ENCODE measurements around the gene SPDYE17.
"Not testable (repeated sequence)": the region's sequence is repeated elsewhere in the genome, so short reads cannot be mapped to it uniquely, and the experiment has no call there.

Gene SPDYE17, protein sequence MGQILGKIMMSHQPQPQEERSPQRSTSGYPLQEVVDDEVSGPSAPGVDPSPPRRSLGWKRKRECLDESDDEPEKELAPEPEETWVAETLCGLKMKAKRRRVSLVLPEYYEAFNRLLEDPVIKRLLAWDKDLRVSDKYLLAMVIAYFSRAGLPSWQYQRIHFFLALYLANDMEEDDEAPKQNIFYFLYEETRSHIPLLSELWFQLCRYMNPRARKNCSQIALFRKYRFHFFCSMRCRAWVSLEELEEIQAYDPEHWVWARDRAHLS

DNA sequence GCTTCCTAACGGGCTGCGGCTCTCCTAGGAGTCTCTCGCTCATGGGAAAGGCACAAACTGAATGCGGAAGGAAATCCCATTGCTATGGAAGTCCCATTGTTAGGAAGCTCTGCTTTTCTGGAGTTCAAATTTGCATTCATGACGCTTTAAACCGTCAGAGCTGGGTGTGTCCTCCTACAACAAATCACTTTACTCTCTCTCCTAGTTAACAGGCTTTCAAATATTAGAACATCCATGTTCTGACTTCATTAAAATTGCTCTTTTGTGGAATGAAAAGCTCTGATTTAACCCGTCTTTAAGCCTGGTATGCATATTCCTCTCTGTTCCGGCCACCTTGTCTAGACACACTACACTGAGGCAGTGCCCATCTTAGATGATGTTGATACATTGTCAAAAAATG lies at the start of gene SPDYE17:
SPDYE17 (minus strand) TSS at position 101 of the 400 bp plus-strand sequence. CDS start 1,791 bp downstream, outside the sequence.
- not testable (repeated sequence) for H3K4me3 ChIP-seq (ENCODE audit: low read depth, low read length)

DNA sequence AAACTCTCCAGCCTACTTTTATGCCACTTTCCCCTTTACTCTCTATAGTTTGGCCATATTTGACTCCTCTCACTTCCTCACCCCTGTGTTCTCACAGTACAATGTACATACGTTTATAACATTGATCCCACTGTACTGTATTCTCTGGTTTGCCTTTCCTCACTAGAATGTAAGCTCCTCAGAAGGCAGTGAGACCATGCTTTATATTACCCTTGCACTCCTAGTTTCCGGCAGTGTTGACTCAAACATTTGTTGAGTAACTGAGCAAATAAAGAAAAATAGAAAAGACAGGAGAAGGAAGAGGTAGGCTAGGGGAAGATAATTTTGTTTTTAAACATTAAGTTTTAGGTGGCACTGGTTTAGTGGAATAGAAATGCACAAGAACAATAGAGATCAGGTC lies 48.1 kb upstream of the SPDYE17 start:
- H3K4me3 ChIP-seq (ENCODE audit: low read depth, low read length): not testable (repeated sequence)

DNA sequence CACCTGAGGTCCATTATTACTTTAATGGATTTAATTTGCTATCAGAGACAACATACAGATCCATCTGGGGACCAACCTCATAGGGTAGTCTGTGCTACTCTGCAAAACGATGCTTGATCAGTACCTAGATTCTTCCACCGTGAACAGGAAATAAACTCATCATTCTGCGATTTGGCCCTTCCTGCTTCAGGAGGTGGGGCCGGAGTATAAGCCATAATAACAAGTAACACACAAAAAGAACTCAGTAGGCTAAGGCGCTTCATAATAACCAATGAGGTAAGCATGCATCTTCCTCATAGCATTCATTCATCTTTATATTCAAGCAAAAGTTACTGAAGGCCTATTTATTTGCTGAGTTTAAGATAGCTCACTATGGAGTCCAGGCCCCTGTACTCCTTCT lies 47.5 kb upstream of the SPDYE17 start:
- not testable (repeated sequence) for H3K4me3 ChIP-seq (ENCODE audit: low read depth, low read length)

DNA sequence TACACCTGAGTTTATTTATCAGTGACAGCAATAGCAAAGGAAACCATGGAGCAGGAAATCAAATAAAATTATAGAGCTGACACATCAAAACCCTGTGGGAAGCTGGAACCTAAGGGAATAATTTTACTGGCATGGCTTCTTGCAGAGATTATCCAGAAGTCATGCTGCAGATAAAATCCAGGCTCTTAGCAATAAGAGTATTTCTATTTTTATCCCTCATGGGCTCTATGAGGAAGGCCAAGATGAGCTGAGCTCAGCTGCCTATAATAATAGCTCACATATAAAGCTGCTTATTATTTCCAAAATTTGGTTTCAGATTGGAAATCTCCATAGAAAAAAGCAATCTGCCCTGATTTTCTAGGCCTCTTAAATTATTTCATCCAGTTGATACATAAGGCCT lies 47.0 kb upstream of the SPDYE17 start:
- H3K4me3 ChIP-seq (ENCODE audit: low read depth, low read length): not testable (repeated sequence)

DNA sequence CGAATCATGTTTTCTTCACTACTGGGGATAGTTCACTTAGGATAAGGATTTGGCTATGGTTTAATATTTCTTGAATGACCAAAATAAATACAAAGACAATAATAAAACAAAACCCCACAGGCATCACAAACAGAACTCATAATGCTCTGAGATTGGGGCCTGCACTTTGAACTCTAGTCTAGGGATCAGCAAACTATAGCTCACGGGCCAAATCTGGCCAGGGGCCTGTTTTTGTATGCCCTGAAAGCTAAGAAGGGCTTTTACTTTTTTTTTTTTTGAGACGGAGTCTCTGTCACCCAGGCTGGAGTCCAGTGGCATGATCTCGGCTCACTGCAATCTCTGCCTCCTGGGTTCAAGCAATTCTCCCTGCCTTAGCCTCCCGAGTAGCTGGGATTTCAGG lies 44.9 kb upstream of the SPDYE17 start:
- H3K4me3 ChIP-seq (ENCODE audit: low read depth, low read length): not testable (repeated sequence)

DNA sequence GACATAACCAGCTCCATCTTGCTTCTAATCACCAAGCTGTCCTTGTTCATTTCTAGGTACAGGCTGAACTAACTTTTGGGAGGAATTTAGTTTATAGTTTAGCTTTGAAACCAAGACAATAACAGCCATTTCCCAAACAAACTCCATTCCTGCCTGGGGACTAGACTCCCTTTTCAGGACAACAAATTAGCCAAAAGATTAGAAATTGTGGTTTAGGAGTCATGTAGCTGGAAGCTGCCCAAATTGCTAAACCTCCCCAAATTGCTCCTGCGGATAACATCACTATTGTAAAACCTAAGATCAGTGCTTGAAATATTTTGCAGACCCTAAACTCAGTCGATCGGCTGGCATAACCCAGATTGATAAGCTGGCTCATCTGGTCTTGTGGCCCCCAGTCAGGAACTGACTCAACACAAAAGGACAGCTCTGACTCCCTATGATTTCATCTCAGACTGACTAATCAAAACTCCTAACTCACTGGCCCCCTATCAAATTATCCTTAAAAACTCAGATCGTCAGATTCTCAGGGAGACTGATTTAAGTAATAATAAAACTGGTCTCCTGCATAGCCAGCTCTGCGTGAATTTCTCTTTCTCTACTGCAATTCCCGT lies 42.7 kb upstream of the SPDYE17 start:
- not testable (repeated sequence) for H3K4me3 ChIP-seq (ENCODE audit: low read depth, low read length)

DNA sequence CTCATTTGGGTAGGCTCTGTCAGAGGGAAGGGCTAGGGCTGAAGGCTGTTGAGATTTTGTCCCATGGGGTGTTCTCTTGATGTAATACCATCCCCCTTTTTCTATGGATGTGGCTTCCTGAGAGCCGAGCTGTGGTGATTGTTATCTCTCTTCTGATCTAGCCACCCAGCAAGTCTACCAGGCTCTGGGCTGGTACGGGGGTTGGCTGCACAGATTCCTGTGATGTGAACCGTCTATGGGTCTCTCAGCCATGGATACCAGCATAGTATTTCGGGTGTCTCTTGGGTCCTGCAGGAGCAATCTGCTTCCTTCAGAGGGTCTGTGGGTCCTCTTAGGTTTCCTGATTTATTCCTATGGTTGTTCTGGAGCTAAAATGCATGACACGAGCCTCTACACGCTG lies 38.9 kb upstream of the SPDYE17 start:
- not testable (repeated sequence) for H3K4me3 ChIP-seq (ENCODE audit: low read depth, low read length)

DNA sequence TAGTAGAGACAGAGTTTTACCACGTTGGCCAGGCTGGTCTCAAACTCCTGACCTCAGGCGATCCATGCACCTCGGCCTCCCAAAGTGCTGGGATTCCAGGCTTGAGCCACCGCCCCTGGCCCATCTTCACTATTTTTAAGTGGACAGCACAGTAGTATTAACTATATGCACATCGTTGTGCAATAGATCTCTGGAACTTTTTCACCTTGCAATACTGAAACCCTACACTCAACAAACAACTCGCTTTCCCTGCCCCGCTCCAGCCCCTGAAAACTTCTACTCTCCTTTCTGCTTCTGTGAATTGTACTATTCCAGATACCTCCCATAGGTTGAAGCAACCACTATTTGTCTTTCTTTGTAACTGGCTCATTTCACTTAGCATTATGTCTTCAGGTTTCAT lies 33.7 kb upstream of the SPDYE17 start:
- H3K4me3 ChIP-seq (ENCODE audit: low read depth, low read length): not testable (repeated sequence)

DNA sequence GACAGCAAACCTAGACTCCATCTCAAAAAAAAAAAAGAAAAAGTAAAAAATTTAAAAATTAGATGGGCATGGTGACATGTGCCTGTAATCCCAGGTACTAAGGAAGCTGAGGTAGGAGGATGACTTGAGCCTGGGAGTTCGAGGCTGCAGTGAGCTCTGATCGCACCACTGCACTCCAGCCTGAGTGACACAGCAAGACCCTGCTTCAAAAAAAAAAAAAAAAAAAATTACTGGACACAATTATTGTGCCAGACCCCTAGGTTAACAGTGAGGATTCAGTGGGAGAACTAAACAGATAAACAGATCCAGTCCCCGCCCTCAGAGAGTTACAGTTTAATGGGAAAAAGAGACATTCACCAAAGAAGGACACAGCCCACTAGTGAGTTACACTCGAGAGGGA lies 31.6 kb upstream of the SPDYE17 start:
- not testable (repeated sequence) for H3K4me3 ChIP-seq (ENCODE audit: low read depth, low read length)

DNA sequence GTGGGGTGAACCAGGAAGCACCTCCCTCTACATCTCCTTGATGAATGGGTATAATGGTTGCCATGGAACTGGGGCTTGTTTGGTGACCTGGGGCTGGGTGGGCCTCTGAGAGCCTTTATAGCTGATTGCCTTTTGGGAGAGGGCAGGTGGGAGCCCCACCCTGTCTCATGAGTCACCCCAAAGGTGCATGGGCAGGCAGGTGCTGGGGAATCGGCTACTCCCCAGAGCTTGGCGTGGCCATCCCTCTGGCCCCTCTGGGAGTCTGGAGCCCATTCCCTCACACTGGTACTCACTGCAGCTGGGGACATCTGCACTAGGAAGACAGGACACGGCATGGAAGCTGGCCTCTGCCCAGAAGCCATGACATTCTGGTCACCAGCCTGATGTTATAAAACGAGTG lies 30.4 kb upstream of the SPDYE17 start, which contains the start of gene SPDYE18:
SPDYE18 (minus strand) TSS at position 2 of the 400 bp plus-strand sequence. CDS start 2,046 bp downstream, outside the sequence.
- not testable (repeated sequence) for H3K4me3 ChIP-seq (ENCODE audit: low read depth, low read length)

DNA sequence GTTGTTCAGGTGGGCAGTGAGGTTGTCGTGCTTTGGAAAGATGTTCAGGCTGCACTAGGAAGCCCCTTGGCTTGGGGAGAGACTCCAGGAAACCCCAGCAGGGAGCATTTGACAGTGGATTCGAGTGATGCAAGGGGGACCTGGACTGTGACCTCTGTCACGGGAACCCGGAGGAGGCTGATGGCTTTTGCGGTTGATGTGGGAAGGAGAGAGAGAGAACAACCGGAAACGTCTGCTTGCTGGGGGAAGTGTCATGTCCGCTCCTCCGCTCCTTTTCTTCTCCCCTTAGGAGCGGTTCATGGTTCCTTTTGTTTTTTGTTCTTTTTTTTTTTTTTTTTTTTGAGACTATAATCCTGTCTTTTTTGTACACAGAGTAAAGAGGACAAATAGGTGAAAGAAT lies 5.8 kb downstream of the SPDYE17 start:
- H3K4me3 ChIP-seq (ENCODE audit: low read depth, low read length): not testable (repeated sequence)

DNA sequence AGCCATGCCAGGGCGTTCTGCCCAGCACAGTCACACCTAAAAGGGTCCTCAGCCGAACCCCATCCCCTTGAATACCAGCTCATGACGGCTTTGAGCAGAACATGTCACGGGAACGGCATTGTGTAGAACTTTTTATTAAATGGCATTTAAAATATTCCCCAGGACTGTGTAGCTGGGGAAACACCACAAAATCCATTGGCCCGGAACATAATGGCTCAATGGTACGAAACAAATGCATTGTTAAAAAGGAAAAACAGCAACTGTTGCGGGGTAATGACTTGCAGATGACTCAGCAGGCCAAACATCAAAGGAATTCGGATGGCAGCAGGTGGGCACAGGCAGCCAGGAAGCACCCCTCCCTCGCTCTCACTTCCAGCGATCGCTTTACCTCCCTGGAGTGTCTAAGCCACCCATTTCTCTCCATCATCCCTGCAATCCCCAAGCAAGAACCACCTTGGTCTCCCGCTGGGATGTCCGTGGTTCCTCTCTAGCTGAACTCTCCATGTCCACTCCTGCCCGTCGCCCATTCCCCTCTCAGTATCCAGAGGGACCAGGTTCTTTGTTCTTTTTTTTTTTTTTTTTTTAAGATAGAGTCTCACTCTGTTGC lies 22.0 kb downstream of the SPDYE17 start:
- not testable (repeated sequence) for H3K4me3 ChIP-seq (ENCODE audit: low read depth, low read length)

DNA sequence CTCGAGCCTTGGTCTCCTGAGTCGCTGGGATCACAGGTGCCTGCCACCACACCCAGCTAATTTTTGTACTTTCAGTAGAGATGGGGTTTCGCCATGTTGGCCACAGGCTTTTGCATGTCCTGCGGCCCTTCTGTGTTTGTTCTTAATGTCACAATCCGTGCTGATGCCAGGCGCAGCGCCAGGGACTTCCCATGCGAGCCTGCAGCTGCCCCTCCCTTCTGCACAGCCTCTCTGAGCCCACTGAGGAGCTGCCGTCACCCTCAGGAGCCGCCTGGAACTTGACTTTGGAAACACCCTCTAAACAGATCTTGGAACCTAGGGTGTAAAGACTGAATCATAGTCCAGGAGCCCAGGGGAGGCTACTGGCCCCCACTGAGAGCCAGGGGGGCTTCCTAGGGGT lies 24.2 kb downstream of the SPDYE17 start:
- not testable (repeated sequence) for H3K4me3 ChIP-seq (ENCODE audit: low read depth, low read length)

DNA sequence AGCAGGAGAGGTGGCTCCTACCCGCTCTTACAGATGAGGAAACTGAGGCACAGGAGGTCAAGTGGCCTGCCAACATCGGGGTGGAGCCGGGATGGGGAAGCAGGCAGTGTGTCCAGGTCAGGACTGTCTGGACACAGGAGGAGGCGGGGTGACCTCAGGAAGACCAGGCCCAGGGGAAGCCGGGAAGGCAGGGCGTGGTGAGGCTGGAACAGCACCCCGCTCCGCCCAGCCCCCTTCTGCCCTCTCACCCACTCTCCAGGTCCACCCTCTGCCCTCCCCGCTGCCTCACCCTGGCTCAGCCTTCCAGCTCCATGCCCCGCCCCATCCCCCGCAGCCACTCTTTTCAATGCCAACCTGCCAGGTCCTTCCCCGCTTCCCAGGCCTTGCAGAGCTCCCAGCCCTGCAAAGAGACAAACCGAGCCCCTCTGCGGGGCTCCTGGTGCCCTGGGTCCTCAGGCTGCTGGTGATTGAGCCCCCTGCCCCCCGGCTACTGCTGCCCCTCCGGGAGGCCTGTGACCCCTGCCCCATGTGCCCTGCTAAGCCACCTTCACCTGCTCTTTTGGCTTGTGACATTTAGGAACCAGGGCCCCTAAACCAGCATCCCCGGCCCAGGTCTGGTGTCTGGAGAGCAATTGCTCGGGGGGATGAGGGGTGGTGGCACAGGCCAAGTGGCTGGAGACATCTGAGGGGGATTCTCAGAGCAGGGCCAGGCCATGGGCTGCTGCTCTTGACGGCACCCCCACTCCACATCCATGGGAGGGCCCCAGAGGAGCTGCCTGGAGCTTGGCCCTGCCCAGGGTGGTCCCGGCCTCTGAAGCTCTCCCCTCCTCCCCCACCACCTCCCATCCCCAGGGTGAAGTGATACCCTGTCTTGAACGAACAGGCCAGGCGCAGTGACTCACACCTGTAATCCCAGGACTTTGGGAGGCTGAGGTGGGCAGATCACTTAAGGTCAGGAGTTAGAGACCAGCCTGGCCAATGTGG lies 25.7 kb downstream of the SPDYE17 start:
- not testable (repeated sequence) for H3K4me3 ChIP-seq (ENCODE audit: low read depth, low read length)

DNA sequence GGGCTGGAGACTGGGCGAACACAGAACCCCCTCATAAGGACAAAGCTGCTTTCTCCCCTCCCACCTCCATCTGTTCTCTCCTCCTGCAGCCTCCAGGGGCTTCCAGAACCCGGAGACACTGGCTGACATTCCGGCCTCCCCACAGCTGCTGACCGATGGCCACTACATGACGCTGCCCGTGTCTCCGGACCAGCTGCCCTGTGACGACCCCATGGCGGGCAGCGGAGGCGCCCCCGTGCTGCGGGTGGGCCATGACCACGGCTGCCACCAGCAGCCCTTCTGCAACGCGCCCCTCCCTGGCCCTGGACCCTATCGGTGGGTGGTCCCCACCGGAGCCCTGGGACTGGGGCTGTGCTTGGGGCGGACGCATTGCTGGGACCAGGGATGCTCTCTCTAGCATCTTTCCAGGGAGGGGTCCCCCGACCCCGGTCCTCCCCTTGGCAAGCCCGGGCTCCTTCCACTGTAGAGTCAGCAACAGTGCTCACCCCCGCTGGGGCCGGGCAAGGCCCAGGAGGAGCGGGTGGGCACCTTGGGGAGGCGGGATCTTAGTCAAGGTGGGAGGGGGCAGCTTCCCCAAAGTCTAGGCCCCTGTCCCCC lies 26.6 kb downstream of the SPDYE17 start:
- H3K4me3 ChIP-seq (ENCODE audit: low read depth, low read length): not testable (repeated sequence)

DNA sequence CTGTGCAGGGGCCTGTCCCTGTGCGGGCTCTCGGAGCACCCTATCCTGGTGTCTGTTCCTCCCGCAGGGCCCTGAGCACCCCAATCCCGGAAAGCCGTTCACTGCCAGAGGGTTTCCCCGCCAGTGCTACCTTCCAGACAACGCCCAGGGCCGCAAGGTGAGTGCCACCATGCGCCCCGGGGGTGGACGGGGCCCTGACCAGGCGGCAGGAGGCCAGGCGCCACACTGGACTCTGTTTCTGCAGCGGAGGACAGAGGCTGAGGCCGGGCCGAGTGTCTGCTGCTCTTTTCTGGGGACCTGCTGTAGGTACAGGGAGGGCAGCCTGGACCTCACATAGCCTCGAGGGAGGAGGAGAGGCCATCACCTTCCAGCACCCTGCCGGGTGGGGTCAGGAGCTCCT lies 28.0 kb downstream of the SPDYE17 start:
- H3K4me3 ChIP-seq (ENCODE audit: low read depth, low read length): not testable (repeated sequence)

DNA sequence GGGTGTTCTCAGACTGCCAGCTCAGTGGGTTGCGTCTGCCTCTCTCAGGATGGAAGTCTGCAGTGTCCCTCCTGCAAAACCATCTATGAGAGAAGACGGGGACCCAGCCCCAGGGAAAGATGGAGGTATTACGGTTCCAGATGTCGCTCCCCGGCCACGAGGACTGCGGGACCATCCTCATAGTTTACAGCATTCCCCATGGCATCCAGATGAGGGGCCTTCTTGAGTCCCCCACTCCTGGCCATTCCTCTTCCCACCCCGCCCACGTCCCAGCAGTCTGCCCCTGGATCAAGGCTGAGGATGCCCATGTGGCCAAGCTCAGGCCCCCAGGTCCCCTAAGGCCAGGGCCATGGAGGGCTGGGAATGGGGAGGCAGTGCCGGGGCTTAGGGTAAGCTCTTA lies 28.9 kb downstream of the SPDYE17 start:
- not testable (repeated sequence) for H3K4me3 ChIP-seq (ENCODE audit: low read depth, low read length)

DNA sequence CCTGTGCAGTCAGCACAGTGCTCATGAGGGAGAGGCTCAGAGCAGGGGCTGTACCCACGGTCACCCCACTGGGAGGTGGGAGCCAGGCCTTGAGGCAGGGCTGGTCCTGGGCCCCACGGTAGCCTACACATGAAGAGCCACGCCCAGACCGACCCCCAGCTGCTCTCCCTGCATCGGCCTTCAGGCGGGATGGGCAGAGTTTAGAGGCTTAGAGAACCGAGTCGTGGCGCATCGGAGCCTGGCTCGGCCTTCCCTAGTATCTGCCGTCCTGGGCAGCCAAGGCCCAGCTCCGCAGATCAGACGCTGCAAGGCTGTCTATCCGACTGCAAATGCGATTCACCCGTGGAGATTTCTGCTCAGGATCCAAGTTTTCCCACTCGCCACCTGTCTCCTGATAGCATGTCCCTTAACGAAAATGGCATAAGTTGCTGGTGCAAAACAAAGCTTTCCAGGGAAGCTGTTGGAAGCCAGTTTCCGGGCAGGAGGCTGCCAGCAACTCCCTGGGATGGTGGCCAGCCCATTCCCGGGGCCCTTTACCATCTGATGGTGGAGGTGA lies 29.4 kb downstream of the SPDYE17 start:
- not testable (repeated sequence) for H3K4me3 ChIP-seq (ENCODE audit: low read depth, low read length)

DNA sequence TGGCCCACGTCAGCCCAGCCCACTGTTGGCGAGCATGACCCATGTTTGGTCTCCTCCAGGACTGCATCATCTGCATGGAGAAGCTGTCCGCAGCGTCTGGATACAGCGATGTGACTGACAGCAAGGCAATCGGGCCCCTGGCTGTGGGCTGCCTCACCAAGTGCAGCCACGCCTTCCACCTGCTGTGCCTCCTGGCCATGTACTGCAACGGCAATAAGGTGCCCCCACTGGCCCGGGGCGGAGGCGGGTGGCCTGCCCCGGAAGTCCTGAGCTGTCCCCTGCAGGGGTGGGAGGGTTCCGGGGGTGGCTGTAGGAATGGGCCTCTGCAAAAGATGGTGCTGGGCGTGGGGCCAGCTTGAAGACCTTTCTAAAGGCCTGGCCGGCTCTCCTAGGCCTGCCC lies 30.1 kb downstream of the SPDYE17 start:
- H3K4me3 ChIP-seq (ENCODE audit: low read depth, low read length): not testable (repeated sequence)

DNA sequence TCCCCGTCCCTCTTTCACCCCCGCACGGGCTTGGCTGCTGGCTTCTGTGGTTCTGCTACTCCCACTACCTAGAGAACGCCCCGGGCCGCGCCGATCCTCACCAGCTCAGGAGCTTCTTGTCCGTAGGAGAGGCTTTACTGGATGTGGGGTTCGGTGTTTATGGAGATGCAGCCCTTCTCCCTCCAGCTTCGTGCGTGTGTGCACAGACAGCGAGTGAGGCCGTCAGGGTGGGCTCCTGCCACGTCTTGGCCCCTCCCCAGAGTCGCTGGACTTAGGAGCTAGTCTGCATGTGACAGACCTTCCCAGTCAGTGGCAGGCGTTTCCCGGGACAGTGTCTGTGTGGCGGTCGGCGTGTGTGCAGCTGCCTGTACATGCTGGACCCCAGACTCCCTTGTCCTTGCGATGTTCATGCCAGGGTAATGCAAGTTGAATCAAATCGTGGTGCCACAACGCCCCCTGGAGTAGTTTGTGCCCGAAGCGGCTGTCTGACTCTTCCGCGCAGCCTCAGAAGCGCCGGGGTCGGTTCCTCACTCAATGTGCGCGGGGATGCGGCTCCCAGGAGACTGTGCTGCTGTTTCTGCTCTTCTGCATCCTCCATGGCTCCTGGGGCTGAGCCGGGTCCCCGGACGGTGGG lies 32.6 kb downstream of the SPDYE17 start:
- not testable (repeated sequence) for H3K4me3 ChIP-seq (ENCODE audit: low read depth, low read length)
